HepG2 (cell line): ENCODE data around the gene GNPAT. TPM values are rescaled to one million over a fixed set of nuclear protein-coding genes. Genes with fewer than 3 reads are reported as not detected.
A peak's percentile ranks its signal among the peaks of the same experiment; 100 is the strongest.

Experiments used
- NONO ChIP-seq, 2 experiments: fragments of 450-650 bp in 1 of 2; sonication (generic) in 1 of 2; formaldehyde crosslinking in 1 of 2; IDR thresholded peaks in 1 of 2; conservative IDR thresholded peaks in 1 of 2; 2 replicates each; pipeline versions ENCODE4 v1.6.1 to v1.8.0; 2017 to 2022; ENCODE audit warnings: mild to moderate bottlenecking in 1 of 2, missing genetic modification reagents in 1 of 2, moderate library complexity in 1 of 2
- RBAK ChIP-seq: sonication (generic); formaldehyde crosslinking; IDR thresholded peaks from 2 replicates; pipeline ENCODE4 v1.5.1; 2020; ENCODE audit warnings: mild to moderate bottlenecking, missing genetic modification reagents
- ZBTB33 ChIP-seq: sonication (generic); formaldehyde crosslinking; IDR thresholded peaks from 2 replicates; pipeline ENCODE4 v1.4.0; 2020; ENCODE audit warnings: missing genetic modification reagents
- ZNF382 ChIP-seq: sonication (generic); formaldehyde crosslinking; IDR thresholded peaks from 2 replicates; pipeline ENCODE4 v1.5.0; 2020; ENCODE audit warnings: missing genetic modification reagents, mild to moderate bottlenecking, borderline replicate concordance
- ZNF576 ChIP-seq: sonication (generic); formaldehyde crosslinking; IDR thresholded peaks from 2 replicates; pipeline ENCODE4 v1.4.0; 2020; ENCODE audit warnings: mild to moderate bottlenecking, missing genetic modification reagents
- ZNF652 ChIP-seq: IDR thresholded peaks from 2 replicates; pipeline ENCODE4 v1.6.1; 2016; ENCODE audit warnings: low read depth, borderline replicate concordance
- ZNF878 ChIP-seq: sonication (generic); formaldehyde crosslinking; IDR thresholded peaks from 2 replicates; pipeline ENCODE4 v1.8.1; 2023; ENCODE audit warnings: mild to moderate bottlenecking, missing genetic modification reagents, moderate library complexity
- polyA plus RNA-seq, 8 experiments: library from polyadenylated mRNA; depleted of rRNA in 3 of 8; stranded (reverse) in 7 of 8; unstranded in 1 of 8; fragments of >200 nt; fragmentation: Illumina TruSeq in 4 of 8; extraction: Trizol in 4 of 8; gene quantifications; 2 replicates each; pipeline versions ENCODE4 v1.2.1 to v1.2.3, GENCODE V29; 2011 to 2016; ENCODE audit warnings: low read depth in 4 of 8, missing spikeins in 1 of 8, mixed read lengths in 1 of 8; ENCODE audit not compliant: insufficient read depth in 1 of 8
- total RNA-seq, 5 experiments: library from RNA; depleted of rRNA; stranded (reverse); fragments of >200 nt; fragmentation: Illumina TruSeq; extraction: Trizol; gene quantifications; 2 replicates each; pipeline ENCODE4 v1.2.3, GENCODE V29; 2016; ENCODE audit warnings: low read depth in 1 of 5
- TF ChIP-seq, protein P1 (sequence below): IDR thresholded peaks from 2 replicates; pipeline ENCODE4 v1.6.1; 2018; ENCODE audit warnings: missing genetic modification reagents
- TF ChIP-seq, protein P2 (sequence below): sonication (generic); formaldehyde crosslinking; IDR thresholded peaks from 2 replicates; pipeline ENCODE4 v1.4.0; 2020; ENCODE audit warnings: mild to moderate bottlenecking, low read depth, missing genetic modification reagents
- TF ChIP-seq, protein P3 (sequence below): sonication (generic); formaldehyde crosslinking; IDR thresholded peaks from 2 replicates; pipeline ENCODE4 v1.5.0; 2020; ENCODE audit warnings: mild to moderate bottlenecking, missing genetic modification reagents, borderline replicate concordance
- TF ChIP-seq, protein P4 (sequence below): sonication (generic); formaldehyde crosslinking; IDR thresholded peaks from 2 replicates; pipeline ENCODE4 v1.4.0; 2020; ENCODE audit warnings: missing genetic modification reagents, borderline replicate concordance

Gene GNPAT
- total and polyA plus RNA-seq, 2 of the 13 experiments (the other 11 are each of a cell fraction or from before 2014, with no cell fraction given), result 58.3 to 114 TPM

DNA sequence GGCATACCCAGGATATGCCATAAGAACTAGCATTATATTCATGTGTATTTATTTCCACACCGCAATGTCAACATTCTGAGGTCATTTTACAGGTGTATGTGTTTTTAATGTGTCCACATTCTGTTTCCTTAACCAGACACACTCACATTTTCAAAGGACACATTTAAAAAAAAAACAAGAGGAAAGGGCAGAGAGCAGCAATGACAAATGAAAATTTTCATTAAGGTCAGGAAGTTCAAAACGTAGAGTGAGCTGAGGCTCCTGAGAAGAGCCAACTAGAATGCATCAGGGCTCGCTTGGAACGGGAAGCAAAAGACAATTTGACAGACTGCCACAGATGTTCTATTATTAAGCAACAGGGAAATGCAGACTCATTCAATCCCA lies 4.8 kb upstream of the GNPAT start (continued):
- TF ChIP-seq, protein P1, sequence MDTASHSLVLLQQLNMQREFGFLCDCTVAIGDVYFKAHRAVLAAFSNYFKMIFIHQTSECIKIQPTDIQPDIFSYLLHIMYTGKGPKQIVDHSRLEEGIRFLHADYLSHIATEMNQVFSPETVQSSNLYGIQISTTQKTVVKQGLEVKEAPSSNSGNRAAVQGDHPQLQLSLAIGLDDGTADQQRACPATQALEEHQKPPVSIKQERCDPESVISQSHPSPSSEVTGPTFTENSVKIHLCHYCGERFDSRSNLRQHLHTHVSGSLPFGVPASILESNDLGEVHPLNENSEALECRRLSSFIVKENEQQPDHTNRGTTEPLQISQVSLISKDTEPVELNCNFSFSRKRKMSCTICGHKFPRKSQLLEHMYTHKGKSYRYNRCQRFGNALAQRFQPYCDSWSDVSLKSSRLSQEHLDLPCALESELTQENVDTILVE (CRISPR knock-in tag), result no peak; the same call in 1 of the 2 replicates
- TF ChIP-seq ZNF878 (no peak), ZNF382 (CRISPR knock-in tag) (no peak), ZNF652 (CRISPR knock-in tag) (peak; percentile 42; the same call in 1 of the 2 replicates), NONO (IDR thresholded peaks at IDR 0.05) (no peak), NONO (CRISPR knock-in tag; conservative IDR thresholded peaks at IDR 0.05) (no peak), RBAK (no peak), ZBTB33 (CRISPR knock-in tag) (no peak), ZNF576 (CRISPR knock-in tag) (no peak)
- TF ChIP-seq, protein P2, sequence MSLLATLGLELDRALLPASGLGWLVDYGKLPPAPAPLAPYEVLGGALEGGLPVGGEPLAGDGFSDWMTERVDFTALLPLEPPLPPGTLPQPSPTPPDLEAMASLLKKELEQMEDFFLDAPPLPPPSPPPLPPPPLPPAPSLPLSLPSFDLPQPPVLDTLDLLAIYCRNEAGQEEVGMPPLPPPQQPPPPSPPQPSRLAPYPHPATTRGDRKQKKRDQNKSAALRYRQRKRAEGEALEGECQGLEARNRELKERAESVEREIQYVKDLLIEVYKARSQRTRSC (CRISPR knock-in tag), result no peak
- TF ChIP-seq, protein P3, sequence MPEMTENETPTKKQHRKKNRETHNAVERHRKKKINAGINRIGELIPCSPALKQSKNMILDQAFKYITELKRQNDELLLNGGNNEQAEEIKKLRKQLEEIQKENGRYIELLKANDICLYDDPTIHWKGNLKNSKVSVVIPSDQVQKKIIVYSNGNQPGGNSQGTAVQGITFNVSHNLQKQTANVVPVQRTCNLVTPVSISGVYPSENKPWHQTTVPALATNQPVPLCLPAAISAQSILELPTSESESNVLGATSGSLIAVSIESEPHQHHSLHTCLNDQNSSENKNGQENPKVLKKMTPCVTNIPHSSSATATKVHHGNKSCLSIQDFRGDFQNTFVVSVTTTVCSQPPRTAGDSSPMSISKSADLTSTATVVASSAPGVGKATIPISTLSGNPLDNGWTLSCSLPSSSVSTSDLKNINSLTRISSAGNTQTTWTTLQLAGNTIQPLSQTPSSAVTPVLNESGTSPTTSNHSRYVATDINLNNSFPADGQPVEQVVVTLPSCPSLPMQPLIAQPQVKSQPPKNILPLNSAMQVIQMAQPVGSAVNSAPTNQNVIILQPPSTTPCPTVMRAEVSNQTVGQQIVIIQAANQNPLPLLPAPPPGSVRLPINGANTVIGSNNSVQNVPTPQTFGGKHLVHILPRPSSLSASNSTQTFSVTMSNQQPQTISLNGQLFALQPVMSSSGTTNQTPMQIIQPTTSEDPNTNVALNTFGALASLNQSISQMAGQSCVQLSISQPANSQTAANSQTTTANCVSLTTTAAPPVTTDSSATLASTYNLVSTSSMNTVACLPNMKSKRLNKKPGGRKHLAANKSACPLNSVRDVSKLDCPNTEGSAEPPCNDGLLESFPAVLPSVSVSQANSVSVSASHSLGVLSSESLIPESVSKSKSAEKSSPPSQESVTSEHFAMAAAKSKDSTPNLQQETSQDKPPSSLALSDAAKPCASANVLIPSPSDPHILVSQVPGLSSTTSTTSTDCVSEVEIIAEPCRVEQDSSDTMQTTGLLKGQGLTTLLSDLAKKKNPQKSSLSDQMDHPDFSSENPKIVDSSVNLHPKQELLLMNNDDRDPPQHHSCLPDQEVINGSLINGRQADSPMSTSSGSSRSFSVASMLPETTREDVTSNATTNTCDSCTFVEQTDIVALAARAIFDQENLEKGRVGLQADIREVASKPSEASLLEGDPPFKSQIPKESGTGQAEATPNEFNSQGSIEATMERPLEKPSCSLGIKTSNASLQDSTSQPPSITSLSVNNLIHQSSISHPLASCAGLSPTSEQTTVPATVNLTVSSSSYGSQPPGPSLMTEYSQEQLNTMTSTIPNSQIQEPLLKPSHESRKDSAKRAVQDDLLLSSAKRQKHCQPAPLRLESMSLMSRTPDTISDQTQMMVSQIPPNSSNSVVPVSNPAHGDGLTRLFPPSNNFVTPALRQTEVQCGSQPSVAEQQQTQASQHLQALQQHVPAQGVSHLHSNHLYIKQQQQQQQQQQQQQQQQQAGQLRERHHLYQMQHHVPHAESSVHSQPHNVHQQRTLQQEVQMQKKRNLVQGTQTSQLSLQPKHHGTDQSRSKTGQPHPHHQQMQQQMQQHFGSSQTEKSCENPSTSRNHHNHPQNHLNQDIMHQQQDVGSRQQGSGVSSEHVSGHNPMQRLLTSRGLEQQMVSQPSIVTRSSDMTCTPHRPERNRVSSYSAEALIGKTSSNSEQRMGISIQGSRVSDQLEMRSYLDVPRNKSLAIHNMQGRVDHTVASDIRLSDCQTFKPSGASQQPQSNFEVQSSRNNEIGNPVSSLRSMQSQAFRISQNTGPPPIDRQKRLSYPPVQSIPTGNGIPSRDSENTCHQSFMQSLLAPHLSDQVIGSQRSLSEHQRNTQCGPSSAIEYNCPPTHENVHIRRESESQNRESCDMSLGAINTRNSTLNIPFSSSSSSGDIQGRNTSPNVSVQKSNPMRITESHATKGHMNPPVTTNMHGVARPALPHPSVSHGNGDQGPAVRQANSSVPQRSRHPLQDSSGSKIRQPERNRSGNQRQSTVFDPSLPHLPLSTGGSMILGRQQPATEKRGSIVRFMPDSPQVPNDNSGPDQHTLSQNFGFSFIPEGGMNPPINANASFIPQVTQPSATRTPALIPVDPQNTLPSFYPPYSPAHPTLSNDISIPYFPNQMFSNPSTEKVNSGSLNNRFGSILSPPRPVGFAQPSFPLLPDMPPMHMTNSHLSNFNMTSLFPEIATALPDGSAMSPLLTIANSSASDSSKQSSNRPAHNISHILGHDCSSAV (CRISPR knock-in tag), result no peak
- TF ChIP-seq, protein P4, sequence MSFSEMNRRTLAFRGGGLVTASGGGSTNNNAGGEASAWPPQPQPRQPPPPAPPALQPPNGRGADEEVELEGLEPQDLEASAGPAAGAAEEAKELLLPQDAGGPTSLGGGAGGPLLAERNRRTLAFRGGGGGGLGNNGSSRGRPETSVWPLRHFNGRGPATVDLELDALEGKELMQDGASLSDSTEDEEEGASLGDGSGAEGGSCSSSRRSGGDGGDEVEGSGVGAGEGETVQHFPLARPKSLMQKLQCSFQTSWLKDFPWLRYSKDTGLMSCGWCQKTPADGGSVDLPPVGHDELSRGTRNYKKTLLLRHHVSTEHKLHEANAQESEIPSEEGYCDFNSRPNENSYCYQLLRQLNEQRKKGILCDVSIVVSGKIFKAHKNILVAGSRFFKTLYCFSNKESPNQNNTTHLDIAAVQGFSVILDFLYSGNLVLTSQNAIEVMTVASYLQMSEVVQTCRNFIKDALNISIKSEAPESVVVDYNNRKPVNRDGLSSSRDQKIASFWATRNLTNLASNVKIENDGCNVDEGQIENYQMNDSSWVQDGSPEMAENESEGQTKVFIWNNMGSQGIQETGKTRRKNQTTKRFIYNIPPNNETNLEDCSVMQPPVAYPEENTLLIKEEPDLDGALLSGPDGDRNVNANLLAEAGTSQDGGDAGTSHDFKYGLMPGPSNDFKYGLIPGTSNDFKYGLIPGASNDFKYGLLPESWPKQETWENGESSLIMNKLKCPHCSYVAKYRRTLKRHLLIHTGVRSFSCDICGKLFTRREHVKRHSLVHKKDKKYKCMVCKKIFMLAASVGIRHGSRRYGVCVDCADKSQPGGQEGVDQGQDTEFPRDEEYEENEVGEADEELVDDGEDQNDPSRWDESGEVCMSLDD (CRISPR knock-in tag), result no peak
